A549 (cell line): ENCODE measurements around the gene LANCL1. TPM values are rescaled to one million over a fixed set of nuclear protein-coding genes. Genes with fewer than 3 reads are reported as not detected.

ENCODE experiments used
- ATAC-seq, 2 experiments: fragments of 200-7000 bp in 1 of 2; fragments of >200 bp in 1 of 2; cut with Nextera tagmentation in 1 of 2; cut with Tn5 transposase in 1 of 2; 3 replicates each; pipeline versions ENCODE4 v1.8.0 to v1.9.1; 2018 to 2020; ENCODE audit warnings: mild to moderate bottlenecking in 1 of 2, moderate library complexity in 1 of 2
- CTCF ChIA-PET: fragments of 300-600 bp; sonication (Branson Sonifier 250); formaldehyde crosslinking; extraction: SDS; loops from one replicate; lab custom pipeline; 2021; ENCODE audit warnings: antibody characterized with exemption, inconsistent platforms; lab: Yijun Ruan, JAX
- POLR2A ChIA-PET: fragments of 350-600 bp; formaldehyde crosslinking; extraction: SDS; loops from one replicate; lab custom pipeline; 2021; ENCODE audit warnings: antibody characterized with exemption, inconsistent platforms; lab: Yijun Ruan, JAX
- DNase-seq, 2 experiments: peaks; one replicate each; pipeline versions ENCODE4 v3.0.0 to v3.0.0-alpha.2; 2011 to 2016; ENCODE audit warnings: low read depth in 1 of 2, low spot score in 1 of 2
- FAIRE-seq: peaks from 2 replicates; lab custom pipeline; 2011; peaks lifted over from hg19 to GRCh38; lab: Jason Lieb, UNC
- H3K27ac ChIP-seq, 2 experiments: fragments of >200 bp; sonication (Bioruptor Twin); formaldehyde crosslinking; 3 replicates each; pipeline ENCODE4 v1.5.1; 2016 to 2017
- H3K4me1 ChIP-seq: fragments of >200 bp; sonication (Bioruptor Twin); formaldehyde crosslinking; 3 replicates; pipeline ENCODE4 v1.6.1; 2016
- H3K4me2 ChIP-seq: fragments of >200 bp; sonication (Bioruptor Twin); formaldehyde crosslinking; 3 replicates; pipeline ENCODE4 v1.6.1; 2016
- H3K4me3 ChIP-seq: fragments of >200 bp; sonication (Bioruptor Twin); formaldehyde crosslinking; 3 replicates; pipeline ENCODE4 v1.5.1; 2016
- H3K9me3 ChIP-seq: fragments of >200 bp; sonication (Bioruptor Twin); formaldehyde crosslinking; 3 replicates; pipeline ENCODE4 v1.6.1; 2016
- CBX8 ChIP-seq: fragments of 200-600 bp; sonication (generic); IDR thresholded peaks from 2 replicates; pipeline ENCODE4 v1.6.1; 2016
- CEBPB ChIP-seq, 2 experiments: fragments of >200 bp in 1 of 2; sonication (Bioruptor Twin) in 1 of 2; formaldehyde crosslinking in 1 of 2; IDR thresholded peaks; 2 replicates each; pipeline ENCODE4 v1.6.1; 2012 to 2016
- CHD4 ChIP-seq: fragments of 200-600 bp; sonication (generic); IDR thresholded peaks from 2 replicates; pipeline ENCODE4 v1.6.1; 2016; ENCODE audit warnings: antibody characterized with exemption, mild to moderate bottlenecking, borderline replicate concordance
- E2F6 ChIP-seq: IDR thresholded peaks from 2 replicates; pipeline ENCODE4 v1.6.1; 2012; ENCODE audit warnings: low read depth, borderline replicate concordance
- FOSL2 ChIP-seq, 2 experiments: fragments of 450-650 bp in 1 of 2; fragments of >200 bp in 1 of 2; sonication (Bioruptor Twin) in 1 of 2; formaldehyde crosslinking; IDR thresholded peaks; 2 replicates each; pipeline versions ENCODE4 v1.5.0 to v1.6.1; 2016 to 2020; ENCODE audit warnings: mild to moderate bottlenecking in 1 of 2, moderate library complexity in 1 of 2
- GATA3 ChIP-seq: IDR thresholded peaks from 2 replicates; pipeline ENCODE4 v1.6.1; 2012; ENCODE audit warnings: borderline replicate concordance
- HMGXB4 ChIP-seq: fragments of 250-450 bp; sonication (Bioruptor Pico); IDR thresholded peaks from 2 replicates; pipeline ENCODE4 v1.5.0; 2021; ENCODE audit warnings: mild to moderate bottlenecking, moderate library complexity, borderline replicate concordance
- HOXA7 ChIP-seq: fragments of 250-450 bp; sonication (Bioruptor Pico); IDR thresholded peaks from 2 replicates; pipeline ENCODE4 v1.5.0; 2020; ENCODE audit warnings: mild to moderate bottlenecking, moderate library complexity
- JUN ChIP-seq, 2 experiments: fragments of >200 bp; sonication (Bioruptor Twin); formaldehyde crosslinking; IDR thresholded peaks; 2 replicates in 1 of 2; 3 replicates in 1 of 2; pipeline ENCODE4 v1.6.1; 2016 to 2017
- JUNB ChIP-seq: fragments of >200 bp; sonication (Bioruptor Twin); formaldehyde crosslinking; IDR thresholded peaks from 2 replicates; pipeline ENCODE4 v1.6.1; 2016
- KDM5A ChIP-seq: fragments of 200-600 bp; sonication (generic); IDR thresholded peaks from 2 replicates; pipeline ENCODE4 v1.6.1; 2016; ENCODE audit warnings: antibody characterized with exemption, mild to moderate bottlenecking
- MAX ChIP-seq: IDR thresholded peaks from 2 replicates; pipeline ENCODE4 v1.6.1; 2012
- NFE2L2 ChIP-seq: fragments of 150-350 bp; conservative IDR thresholded peaks from 2 replicates; pipeline ENCODE4 v1.6.1; 2014; ENCODE audit warnings: low read length
- PHF8 ChIP-seq: fragments of 200-600 bp; sonication (generic); IDR thresholded peaks from 2 replicates; pipeline ENCODE4 v1.6.1; 2016; ENCODE audit warnings: low read depth, mild to moderate bottlenecking, antibody characterized with exemption, moderate library complexity, borderline replicate concordance
- POLR2A ChIP-seq: IDR thresholded peaks from 2 replicates; pipeline ENCODE4 v1.6.1; 2012; ENCODE audit warnings: mild to moderate bottlenecking, low read length
- SREBF2 ChIP-seq: fragments of 450-650 bp; IDR thresholded peaks from 2 replicates; pipeline ENCODE4 v1.6.1; 2014; ENCODE audit warnings: mild to moderate bottlenecking, moderate library complexity
- TP53 ChIP-seq: fragments of 250-450 bp; sonication (Bioruptor Pico); IDR thresholded peaks from 2 replicates; pipeline ENCODE4 v1.5.0; 2021; ENCODE audit warnings: mild to moderate bottlenecking, moderate library complexity
- USF2 ChIP-seq: fragments of 450-650 bp; IDR thresholded peaks from 2 replicates; pipeline ENCODE4 v1.6.1; 2014; ENCODE audit warnings: antibody characterized with exemption
- ZC3H11A ChIP-seq: fragments of 450-650 bp; IDR thresholded peaks from 2 replicates; pipeline ENCODE4 v1.6.1; 2014; ENCODE audit warnings: antibody characterized with exemption, mild to moderate bottlenecking
- ZFP36 ChIP-seq: fragments of 450-650 bp; IDR thresholded peaks from 2 replicates; pipeline ENCODE4 v1.6.1; 2014; ENCODE audit warnings: borderline replicate concordance; ENCODE audit not compliant: partially characterized antibody
- WGBS: methylation state at CpG from one replicate; pipeline ENCODE4 v1.1.6; 2017; ENCODE audit errors: missing lambda C conversion rate; 5-methylcytosine and 5-hydroxymethylcytosine counted together
- polyA plus RNA-seq, 4 experiments: library from polyadenylated mRNA; depleted of rRNA in 3 of 4; stranded (reverse); fragments of >200 nt; fragmentation: RNase III in 1 of 4; extraction: RNeasy Plus Mini Kit Qiagen cat#74134 plus additional on column Dnase treatment in 1 of 4; gene quantifications; 2 replicates in 3 of 4; 3 replicates in 1 of 4; pipeline ENCODE4 v1.2.3, GENCODE V29; 2011 to 2017
- TF ChIP-seq, protein P1 (sequence below): IDR thresholded peaks from 2 replicates; pipeline ENCODE4 v1.6.1; 2012
- TF ChIP-seq, protein P2 (sequence below): fragments of >200 bp; sonication (Bioruptor Twin); formaldehyde crosslinking; IDR thresholded peaks from 2 replicates; pipeline ENCODE4 v1.6.1; 2016
- TF ChIP-seq, protein P3 (sequence below): fragments of 150-350 bp; IDR thresholded peaks from 2 replicates; pipeline ENCODE4 v1.6.1; 2014; ENCODE audit warnings: low read depth, mild to moderate bottlenecking, low read length

Gene LANCL1
- polyA plus RNA-seq, 2 of the 4 experiments (the other 2 are of a cell fraction), result 30.1 to 83.7 TPM

DNA sequence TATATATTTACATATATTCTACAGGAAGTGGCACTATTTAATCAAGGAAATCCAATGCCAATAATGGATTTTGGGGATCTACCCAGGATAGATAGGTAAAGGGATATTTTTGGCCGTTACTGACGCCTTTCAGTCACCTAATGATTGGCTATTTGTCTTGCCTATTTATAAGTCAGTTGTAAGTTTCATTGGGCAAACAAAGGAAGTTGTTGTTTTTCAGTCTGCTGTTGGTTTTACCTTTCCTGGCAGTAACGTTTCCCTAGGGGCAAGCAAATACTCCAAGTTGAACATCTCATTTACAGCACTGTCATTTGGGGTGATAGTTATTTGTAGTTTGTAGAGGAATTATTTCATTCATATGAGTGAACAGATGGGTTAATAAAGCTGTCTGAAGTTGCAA is 17.0 kb upstream of the LANCL1 start:
- Histone ChIP-seq H3K9me3 (0 out of 3 replicates have a peak, but pooled peaks cover 2% of the 10 kb centered on the region), H3K4me2 (no peak overlapping the region), H3K27ac (no peak overlapping the region), H3K4me1 (no peaks in the 10 kb centered on the region), H3K4me3 (no peak overlapping the region)
- CTCF ChIA-PET, result interaction anchor here (2.0 kb wide), 1 partner anchor 10 kb away, joined by 8 read pairs; no protein-coding TSS in a partner anchor
- TF ChIP-seq, protein P1, sequence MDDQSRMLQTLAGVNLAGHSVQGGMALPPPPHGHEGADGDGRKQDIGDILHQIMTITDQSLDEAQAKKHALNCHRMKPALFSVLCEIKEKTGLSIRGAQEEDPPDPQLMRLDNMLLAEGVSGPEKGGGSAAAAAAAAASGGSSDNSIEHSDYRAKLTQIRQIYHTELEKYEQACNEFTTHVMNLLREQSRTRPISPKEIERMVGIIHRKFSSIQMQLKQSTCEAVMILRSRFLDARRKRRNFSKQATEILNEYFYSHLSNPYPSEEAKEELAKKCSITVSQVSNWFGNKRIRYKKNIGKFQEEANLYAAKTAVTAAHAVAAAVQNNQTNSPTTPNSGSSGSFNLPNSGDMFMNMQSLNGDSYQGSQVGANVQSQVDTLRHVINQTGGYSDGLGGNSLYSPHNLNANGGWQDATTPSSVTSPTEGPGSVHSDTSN, result no peak
- TF ChIP-seq JUN (IDR thresholded peaks at IDR 0.05) (no peak), SREBF2 (no peak), GATA3 (no peak), JUNB (no peak), ZC3H11A (no peak), PHF8 (no peak), HOXA7 (no peak), POLR2A (no peak)
- DNase-seq (no peak), FAIRE-seq (no peak), ATAC-seq (no peak)
- POLR2A ChIA-PET, result no interaction called here
- WGBS, result 10% methylated on average over 3 of the region's 3 CpGs

DNA sequence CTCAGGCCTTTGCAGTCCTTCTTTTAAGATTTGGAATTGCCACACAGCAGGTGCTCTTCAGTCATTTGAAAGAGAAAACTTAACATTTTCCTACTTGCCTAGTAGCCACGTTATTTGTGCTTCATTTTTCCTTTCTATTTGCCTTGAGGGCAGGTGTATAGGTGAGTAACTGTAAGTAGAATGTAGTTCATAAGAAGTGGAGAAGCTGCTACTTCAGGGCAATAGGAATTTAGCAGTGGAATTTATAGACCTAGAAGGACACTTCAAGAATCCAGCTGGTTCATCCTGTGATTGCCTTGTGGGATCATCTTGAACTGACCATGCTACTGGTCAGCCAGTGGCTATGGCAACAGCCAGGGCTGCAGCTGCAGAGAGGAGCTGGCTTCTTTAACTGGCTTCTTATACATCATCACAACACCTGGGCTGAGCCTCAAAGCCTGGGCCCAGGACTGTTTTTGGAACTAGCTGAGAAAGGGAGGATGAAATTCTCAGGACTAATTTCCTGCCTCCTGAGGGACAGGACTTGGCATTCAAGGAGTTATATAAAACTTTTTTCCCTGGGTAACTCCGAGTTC is 5.1 kb upstream of the LANCL1 start:
- no peak overlapping the region for H3K4me3 ChIP-seq
- no peak for ATAC-seq
- FAIRE-seq, result no peak
- TF ChIP-seq TP53 (CRISPR knock-in tag) (no peak), CEBPB (IDR thresholded peaks at IDR 0.05) (no peak), ZFP36 (no peak), MAX (no peak), FOSL2 (IDR thresholded peaks at IDR 0.05) (no peak), FOSL2 (CRISPR knock-in tag; IDR thresholded peaks at IDR 0.05) (no peak), E2F6 (no peak), USF2 (no peak), NFE2L2 (no peak), KDM5A (no peak), HMGXB4 (CRISPR knock-in tag) (no peak), CHD4 (no peak), CBX8 (no peak)
- TF ChIP-seq, protein P2, sequence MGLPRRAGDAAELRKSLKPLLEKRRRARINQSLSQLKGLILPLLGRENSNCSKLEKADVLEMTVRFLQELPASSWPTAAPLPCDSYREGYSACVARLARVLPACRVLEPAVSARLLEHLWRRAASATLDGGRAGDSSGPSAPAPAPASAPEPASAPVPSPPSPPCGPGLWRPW, result no peak
- TF ChIP-seq, protein P1, result no peak
- TF ChIP-seq, protein P3, sequence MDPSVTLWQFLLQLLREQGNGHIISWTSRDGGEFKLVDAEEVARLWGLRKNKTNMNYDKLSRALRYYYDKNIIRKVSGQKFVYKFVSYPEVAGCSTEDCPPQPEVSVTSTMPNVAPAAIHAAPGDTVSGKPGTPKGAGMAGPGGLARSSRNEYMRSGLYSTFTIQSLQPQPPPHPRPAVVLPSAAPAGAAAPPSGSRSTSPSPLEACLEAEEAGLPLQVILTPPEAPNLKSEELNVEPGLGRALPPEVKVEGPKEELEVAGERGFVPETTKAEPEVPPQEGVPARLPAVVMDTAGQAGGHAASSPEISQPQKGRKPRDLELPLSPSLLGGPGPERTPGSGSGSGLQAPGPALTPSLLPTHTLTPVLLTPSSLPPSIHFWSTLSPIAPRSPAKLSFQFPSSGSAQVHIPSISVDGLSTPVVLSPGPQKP, result no peak
- CTCF ChIA-PET, result interaction anchor here (0.6 to 1.0 kb wide), 2 partner anchors 21 to 402 kb away, joined by 4 read pairs; no protein-coding TSS in a partner anchor
- WGBS, result 8% methylated on average over 2 of the region's 2 CpGs
- no peak overlapping the region for H3K27ac ChIP-seq
- H3K4me2 ChIP-seq, result no peak overlapping the region
- no peak for DNase-seq
- POLR2A ChIA-PET, result no interaction called here
- no peaks in the 10 kb centered on the region for H3K9me3 ChIP-seq
- peaks cover 6% of the 10 kb centered on the region; the same call in 1 of the 3 replicates for H3K4me1 ChIP-seq
